K562 (cell line): ENCODE results near the gene ZCCHC4. TPM values are rescaled to one million over a fixed set of nuclear protein-coding genes. Genes with fewer than 3 reads are reported as not detected.

ENCODE experiments used
- ATAC-seq: fragments of 200-7000 bp; cut with Tn5 transposase; 3 replicates; pipeline ENCODE4 v1.9.1; 2020; ENCODE audit warnings: moderate library complexity
- BruUV-seq: library from RNA; stranded (reverse); fragments of 400-500 nt; replicated peaks from 2 replicates; lab custom pipeline; 2021; lab: Mats Ljungman, UMichigan
- CTCF ChIA-PET: fragments of 300-600 bp; formaldehyde crosslinking; extraction: SDS; loops from one replicate; lab custom pipeline; 2021; ENCODE audit warnings: low intra/inter-chr PET ratio; lab: Yijun Ruan, JAX
- POLR2A ChIA-PET: fragments of 300-600, 350-650 bp; sonication (Branson Sonifier 250); formaldehyde crosslinking; extraction: SDS; loops from one replicate; lab custom pipeline; 2021; ENCODE audit warnings: antibody characterized with exemption, inconsistent platforms; lab: Yijun Ruan, JAX
- DNase-seq, 4 experiments: peaks; one replicate each; pipeline versions ENCODE4 v3.0.0 to v3.0.0-alpha.2; 2011 to 2018; ENCODE audit warnings: low spot score in 3 of 4, mixed read lengths in 3 of 4; ENCODE audit errors: extremely low read depth in 1 of 4
- FAIRE-seq: peaks from 2 replicates; lab custom pipeline; 2011; peaks lifted over from hg19 to GRCh38; lab: Jason Lieb, UNC
- H2AFZ ChIP-seq: 2 replicates; pipeline ENCODE4 v1.6.0; 2011; ENCODE audit warnings: low read depth, low read length, control low read depth, inconsistent platforms
- H3K27ac ChIP-seq: fragments of 200-600 bp; 3 replicates; pipeline ENCODE4 v1.8.0; 2011; ENCODE audit warnings: low read depth, mild to moderate bottlenecking, control low read depth, inconsistent platforms, low read length, moderate library complexity, mixed read lengths; ENCODE audit errors: extremely low read depth
- H3K27me3 ChIP-seq, 2 experiments: fragments of 300-600 bp in 1 of 2; 2 replicates in 1 of 2; 3 replicates in 1 of 2; pipeline versions ENCODE4 v1.6.0 to v1.8.0; 2011; ENCODE audit warnings: inconsistent platforms in 2 of 2, low read length in 2 of 2, mild to moderate bottlenecking in 1 of 2, mixed read lengths in 1 of 2, moderate library complexity in 1 of 2; ENCODE audit not compliant: control insufficient read depth in 2 of 2, insufficient read depth in 2 of 2
- H3K36me3 ChIP-seq: fragments of 300-600 bp; 3 replicates; pipeline ENCODE4 v1.8.0; 2011; ENCODE audit warnings: mild to moderate bottlenecking, low read length, inconsistent platforms; ENCODE audit not compliant: control insufficient read depth, insufficient read depth
- H3K4me1 ChIP-seq, 2 experiments: fragments of 200-600 bp in 1 of 2; replicated peaks in 1 of 2; 2 replicates in 1 of 2; 3 replicates in 1 of 2; pipeline versions ENCODE4 v1.5.1 to v1.8.0; 2011; ENCODE audit warnings: inconsistent platforms in 2 of 2, low read length in 2 of 2, mild to moderate bottlenecking in 1 of 2, mixed read lengths in 1 of 2, moderate library complexity in 1 of 2; ENCODE audit not compliant: control insufficient read depth in 2 of 2, insufficient read depth in 2 of 2
- H3K4me2 ChIP-seq: 2 replicates; pipeline ENCODE4 v1.6.1; 2011; ENCODE audit warnings: low read length, control low read depth, inconsistent platforms, mixed read lengths; ENCODE audit not compliant: insufficient read depth
- H3K4me3 ChIP-seq: fragments of 200-600 bp; sonication (generic), shearing (Covaris generic); 2 replicates; pipeline ENCODE4 v1.5.1; 2016; ENCODE audit warnings: control low read depth, inconsistent platforms
- H3K79me2 ChIP-seq: fragments of 200-600 bp; 3 replicates; pipeline ENCODE4 v1.8.0; 2011; ENCODE audit warnings: low read length, inconsistent platforms; ENCODE audit not compliant: control insufficient read depth, insufficient read depth
- H3K9ac ChIP-seq, 2 experiments: 2 replicates each; pipeline versions ENCODE4 v1.6.0 to v1.6.1; 2011; ENCODE audit warnings: low read depth in 2 of 2, low read length in 2 of 2, control low read depth in 1 of 2, inconsistent platforms in 1 of 2, mild to moderate bottlenecking in 1 of 2, mixed read lengths in 1 of 2; ENCODE audit not compliant: insufficient read depth in 1 of 2
- H3K9me1 ChIP-seq: one replicate; pipeline ENCODE4 v1.6.0; 2011; ENCODE audit warnings: inconsistent platforms, mild to moderate bottlenecking, low read length, moderate library complexity; ENCODE audit not compliant: control insufficient read depth, insufficient read depth
- H3K9me3 ChIP-seq: replicated peaks from 2 replicates; pipeline ENCODE4 v1.5.1; 2011; ENCODE audit warnings: low read depth, low read length, inconsistent platforms; ENCODE audit not compliant: control insufficient read depth, insufficient read depth
- H4K20me1 ChIP-seq: replicated peaks from 2 replicates; pipeline ENCODE4 v1.6.1; 2011; ENCODE audit warnings: low read length, inconsistent platforms, mixed read lengths; ENCODE audit not compliant: control insufficient read depth, insufficient read depth
- BHLHE40 ChIP-seq: IDR thresholded peaks from 2 replicates; pipeline ENCODE4 v1.6.1; 2011; ENCODE audit warnings: low read length, improper control_type of control experiment
- GABPB1 ChIP-seq: sonication (generic); formaldehyde crosslinking; IDR thresholded peaks from 2 replicates; pipeline ENCODE4 v1.8.0; 2022; ENCODE audit warnings: mild to moderate bottlenecking, missing genetic modification reagents
- HDAC6 ChIP-seq: IDR thresholded peaks from 2 replicates; pipeline ENCODE4 v1.6.1; 2012; ENCODE audit warnings: low read depth, mild to moderate bottlenecking, control low read depth, inconsistent platforms, low read length, moderate library complexity
- KLF1 ChIP-seq: fragments of 450-650 bp; IDR thresholded peaks from 2 replicates; pipeline ENCODE4 v1.6.1; 2016; ENCODE audit warnings: missing genetic modification characterization, missing compliant biosample characterization
- LCOR ChIP-seq: sonication (generic); formaldehyde crosslinking; IDR thresholded peaks from 2 replicates; pipeline ENCODE4 v1.8.0; 2022; ENCODE audit warnings: mild to moderate bottlenecking, missing genetic modification reagents
- MCM2 ChIP-seq: fragments of 450-650 bp; IDR thresholded peaks from 2 replicates; pipeline ENCODE4 v1.6.1; 2017; ENCODE audit warnings: low read depth, mild to moderate bottlenecking
- MIER1 ChIP-seq: fragments of 450-650 bp; IDR thresholded peaks from 2 replicates; pipeline ENCODE4 v1.6.1; 2016; ENCODE audit warnings: antibody characterized with exemption, mild to moderate bottlenecking, low read depth
- MNT ChIP-seq, 2 experiments: fragments of 450-650 bp; conservative IDR thresholded peaks; 2 replicates each; pipeline ENCODE4 v1.6.1; 2017; ENCODE audit warnings: mild to moderate bottlenecking in 2 of 2, moderate library complexity in 2 of 2
- NBN ChIP-seq: fragments of 450-650 bp; IDR thresholded peaks from 2 replicates; pipeline ENCODE4 v1.6.1; 2016; ENCODE audit warnings: low read depth, mild to moderate bottlenecking
- NCOA1 ChIP-seq: fragments of 450-650 bp; IDR thresholded peaks from 2 replicates; pipeline ENCODE4 v1.6.1; 2016; ENCODE audit warnings: low read depth
- POLR3G ChIP-seq: IDR thresholded peaks from 2 replicates; pipeline ENCODE4 v1.6.1; 2011; ENCODE audit not compliant: insufficient read length, insufficient replicate concordance; ENCODE audit errors: extremely low read depth
- TCF3 ChIP-seq: sonication (generic); formaldehyde crosslinking; IDR thresholded peaks from 2 replicates; pipeline ENCODE4 v1.4.0; 2020; ENCODE audit warnings: mild to moderate bottlenecking, missing genetic modification reagents
- ZNF12 ChIP-seq: sonication (generic); formaldehyde crosslinking; IDR thresholded peaks from 2 replicates; pipeline ENCODE4 v1.4.0; 2020; ENCODE audit warnings: mild to moderate bottlenecking, missing genetic modification reagents
- ZNF143 ChIP-seq: sonication (generic); formaldehyde crosslinking; IDR thresholded peaks from 2 replicates; pipeline ENCODE4 v1.9.0; 2022; ENCODE audit warnings: mild to moderate bottlenecking, missing genetic modification reagents
- ZNF239 ChIP-seq: fragments of 250-450 bp; sonication (Bioruptor Pico); IDR thresholded peaks from 2 replicates; pipeline ENCODE4 v1.4.0; 2020; ENCODE audit warnings: mild to moderate bottlenecking
- ZNF778 ChIP-seq: fragments of 450-650 bp; formaldehyde crosslinking; IDR thresholded peaks from 2 replicates; pipeline ENCODE4 v1.4.0; 2020; ENCODE audit warnings: mild to moderate bottlenecking, moderate library complexity
- WGBS: fragments of 100-300 bp; shearing (Covaris generic); methylation state at CpG from one replicate; pipeline ENCODE4 v1.1.6; 2016; ENCODE audit warnings: low coverage, mixed read lengths; ENCODE audit not compliant: insufficient coverage; ENCODE audit errors: missing lambda C conversion rate; 5-methylcytosine and 5-hydroxymethylcytosine counted together
- in situ Hi-C: fragments of 300-500 bp; cut with MboI; formaldehyde crosslinking; loops from 4 replicates; pipeline ENCODE4 v1.15.0; 2018; ENCODE audit warnings: inconsistent platforms, mixed read lengths
- intact Hi-C: fragments of 100-400 bp; cut with micrococcal nuclease; formaldehyde crosslinking; loops from 2 replicates; pipeline ENCODE4 v1.14.2; 2022
- polyA plus RNA-seq, 8 experiments: library from polyadenylated mRNA; depleted of rRNA in 4 of 8; stranded (reverse) in 5 of 8; unstranded in 3 of 8; fragments of >200 nt; fragmentation: Nextera tagmentation in 2 of 8; fragmentation: Illumina TruSeq in 1 of 8; extraction: Ambion mirVana in 2 of 8; extraction: Trizol in 1 of 8; gene quantifications; 2 replicates each; pipeline versions ENCODE4 v1.2.1 to v1.2.3, GENCODE V29; 2011 to 2014; ENCODE audit warnings: inconsistent platforms in 1 of 8, missing spikeins in 1 of 8
- total RNA-seq, 7 experiments: library from RNA; depleted of rRNA in 6 of 7; stranded (reverse); fragments of >200 nt in 6 of 7; fragmentation: Illumina TruSeq in 2 of 7; extraction: Trizol in 2 of 7; gene quantifications; 2 replicates each; pipeline versions ENCODE4 v1.2.1 to v1.2.3, GENCODE V29; 2011 to 2021; ENCODE audit warnings: low replicate concordance in 1 of 7

Gene ZCCHC4
- total and polyA plus RNA-seq, 9 of the 15 experiments (the other 6 are each of a cell fraction or from before 2014, with no cell fraction given) = 5.3 to 26.1 (median 15.2) TPM

GRCh38 chr4:25368315-25368714, 55.7 kb downstream of the ZCCHC4 start:
- in situ Hi-C loops = no loop called here
- TF ChIP-seq ZNF239 (0 out of 2 replicates have a peak, but pooled peaks have one; percentile 18), POLR3G (no peak)
- ATAC-seq (no peak), FAIRE-seq (no peak), DNase-seq (no peak)
- Histone ChIP-seq H3K9me1 (peaks cover 3% of the 10 kb centered on the region), H3K36me3 (peaks cover 36% of the 10 kb centered on the region), H3K9ac (no peak overlapping the region), H3K27ac (no peak overlapping the region), H3K27me3 (no peaks in the 10 kb centered on the region), H4K20me1 (no peaks in the 10 kb centered on the region), H2AFZ (no peak overlapping the region), H3K79me2 (no peaks in the 10 kb centered on the region), H3K4me2 (no peak overlapping the region), H3K4me3 (no peak overlapping the region), H3K9me3 (no peaks in the 10 kb centered on the region), H3K4me1 (no peaks in the 10 kb centered on the region)
- ChIA-PET CTCF (no interaction called here), POLR2A (interaction anchor here (0.6 kb wide), 1 partner anchor 489 kb away, joined by 3 read pairs; no protein-coding TSS in a partner anchor)
- intact Hi-C loops = loop anchor here (5.0 kb wide), 1 partner anchor 386 kb away; no protein-coding TSS in a partner anchor
- BruUV-seq = no TSS peak
- 40% methylated on average over 5 of the region's 6 CpGs for WGBS

GRCh38 chr4:25370242-25370641, 57.7 kb downstream of the ZCCHC4 start:
- ChIA-PET CTCF (no interaction called here), POLR2A (no interaction called here)
- intact Hi-C loops (no loop called here), in situ Hi-C loops (loop anchor here (10.0 kb wide), 1 partner anchor 385 kb away; no protein-coding TSS in a partner anchor)
- Histone ChIP-seq H3K9me1 (peaks cover 3% of the 10 kb centered on the region), H3K27me3 (no peaks in the 10 kb centered on the region), H3K9ac (no peak overlapping the region), H3K4me1 (no peaks in the 10 kb centered on the region), H3K4me2 (no peak overlapping the region), H3K9me3 (no peaks in the 10 kb centered on the region), H3K79me2 (no peaks in the 10 kb centered on the region), H3K36me3 (peaks cover 24% of the 10 kb centered on the region; the same call in 2 of the 3 replicates), H3K27ac (no peak overlapping the region), H2AFZ (no peak overlapping the region), H4K20me1 (no peaks in the 10 kb centered on the region), H3K4me3 (no peak overlapping the region)
- DNase-seq (no peak), ATAC-seq (no peak), FAIRE-seq (no peak)
- BruUV-seq = no TSS peak
- 64% methylated on average over 2 of the region's 2 CpGs for WGBS
- TF ChIP-seq ZNF12 (no peak), TCF3 (CRISPR knock-in tag) (no peak), MNT (conservative IDR thresholded peaks at IDR 0.05) (no peak), ZNF778 (no peak), NBN (no peak), LCOR (CRISPR knock-in tag) (no peak), MIER1 (no peak), BHLHE40 (no peak), NCOA1 (no peak), KLF1 (tag) (no peak), HDAC6 (no peak), ZNF143 (CRISPR knock-in tag) (no peak), GABPB1 (no peak), MCM2 (no peak)
